Measurements from ENCODE around the gene MED4. TPM values are rescaled to one million over a fixed set of nuclear protein-coding genes. Genes with fewer than 3 reads are reported as not detected.

MED4 gene
- total and polyA plus RNA-seq, 2 of the 8 experiments (the other 6 are each of a cell fraction or from before 2014, with no cell fraction given), result 25.7 to 48.1 TPM

GRCh38 chr13:48110132-48110868 lies 15.4 kb upstream of the MED4 start:
- no peak overlapping the region for H3K9ac ChIP-seq (replicated peaks in 1 of 4; ENCODE audit: extremely low read depth in 1 of 4, low read depth in 3 of 4, low read length in 3 of 4)
- H3K14ac ChIP-seq (ENCODE audit: insufficient read length), result no peak overlapping the region
- no peak overlapping the region for H2BK12ac ChIP-seq (ENCODE audit: low read depth, low read length)
- H3K4ac ChIP-seq (replicated peaks; ENCODE audit: insufficient read length, low read depth, low read length), result no peak overlapping the region
- ChIA-PET POLR2A (ENCODE audit: partially characterized antibody) (no interaction called here), CTCF (ENCODE audit: partially characterized antibody) (interaction anchor here (1.4 kb wide), 1 partner anchor 16 kb away, joined by 5 read pairs; the partner anchor contains the start of gene MED4)
- no peak overlapping the region for H4K91ac ChIP-seq (replicated peaks; ENCODE audit: insufficient read length, low read length)
- H3K79me2 ChIP-seq (ENCODE audit: control insufficient read depth in 1 of 2, insufficient read depth in 2 of 2, low read length in 2 of 2), result no peaks in the 10 kb centered on the region
- H3K79me1 ChIP-seq (ENCODE audit: low read depth, low read length), result no peaks in the 10 kb centered on the region
- FAIRE-seq (no peak), DNase-seq (ENCODE audit: low read depth in 1 of 2, low spot score in 2 of 2) (no peak)
- H2BK20ac ChIP-seq (ENCODE audit: low read length), result no peak overlapping the region
- H3K23ac ChIP-seq (ENCODE audit: insufficient read length), result no peak overlapping the region
- H4K20me1 ChIP-seq (replicated peaks in 1 of 2; ENCODE audit: control insufficient read depth in 1 of 2, insufficient read depth in 2 of 2, low read length in 2 of 2), result no peaks in the 10 kb centered on the region
- no peak overlapping the region for H2AFZ ChIP-seq (ENCODE audit: low read length)
- H3K23me2 ChIP-seq (ENCODE audit: low read depth, low read length), result no peaks in the 10 kb centered on the region
- no peak overlapping the region for H3K56ac ChIP-seq (replicated peaks; ENCODE audit: insufficient read length, low read depth, low read length)
- H4K5ac ChIP-seq (ENCODE audit: insufficient read length, low read depth, low read length), result no peak overlapping the region
- H2BK5ac ChIP-seq (ENCODE audit: low read depth, low read length), result no peak overlapping the region
- H3K27me3 ChIP-seq (replicated peaks in 1 of 4; ENCODE audit: control insufficient read depth in 3 of 4, extremely low read depth in 1 of 4, insufficient read depth in 3 of 4, low read length in 3 of 4), result no peaks in the 10 kb centered on the region
- H2AK5ac ChIP-seq (ENCODE audit: low read depth, low read length), result no peak overlapping the region
- TF ChIP-seq SIN3A (conservative IDR thresholded peaks at IDR 0.05 in 1 of 2, IDR thresholded peaks at IDR 0.05 in 1 of 2; ENCODE audit: low read depth in 1 of 2, low read length in 2 of 2) (no peak), ASH2L (IDR thresholded peaks at IDR 0.05; ENCODE audit: low read length) (no peak), POLR2AphosphoS5 (IDR thresholded peaks at IDR 0.05; ENCODE audit: low read depth, low read length) (no peak), KDM1A (IDR thresholded peaks at IDR 0.05; ENCODE audit: borderline replicate concordance, low read length) (no peak), ZNF274 (IDR thresholded peaks at IDR 0.05; ENCODE audit: borderline replicate concordance, extremely low read depth, low read length) (no peak), ATF3 (IDR thresholded peaks at IDR 0.05; ENCODE audit: insufficient read depth, low read depth, low read length) (no peak), USF2 (IDR thresholded peaks at IDR 0.05; ENCODE audit: low read length) (no peak), BCL11A (IDR thresholded peaks at IDR 0.05; ENCODE audit: low read depth in 2 of 2, low read length in 2 of 2) (no peak), SAP30 (IDR thresholded peaks at IDR 0.05; ENCODE audit: insufficient read depth, insufficient replicate concordance, low read length) (no peak)
- no peak overlapping the region for H3K4me3 ChIP-seq (ENCODE audit: extremely low read depth in 1 of 4, insufficient read depth in 2 of 4, low read depth in 3 of 4, low read length in 4 of 4)
- no peaks in the 10 kb centered on the region for H3K4me1 ChIP-seq (replicated peaks in 1 of 4; ENCODE audit: control insufficient read depth in 3 of 4, insufficient read depth in 4 of 4, low read length in 3 of 4)
- H3K36me3 ChIP-seq (ENCODE audit: control insufficient read depth in 2 of 4, insufficient read depth in 4 of 4, low read length in 3 of 4), result no peaks in the 10 kb centered on the region
- H3K18ac ChIP-seq (ENCODE audit: extremely low read depth, low read length), result no peak overlapping the region; the same call in 1 of the 2 replicates
- WGBS, 2 experiments (ENCODE audit: extremely low coverage in 1 of 2, insufficient coverage in 1 of 2, insufficient read length in 1 of 2, insufficient replicate concordance in 2 of 2, low coverage in 1 of 2, low lambda C conversion rate in 2 of 2, missing lambda C conversion rate in 1 of 2), result 86% methylated on average over 3 of the region's 3 CpGs; no CpG with 5 or more reads in 1 of the 2 experiments
- no peak overlapping the region for H3K27ac ChIP-seq (ENCODE audit: low read depth, low read length)
- no peak overlapping the region for H2BK120ac ChIP-seq (replicated peaks; ENCODE audit: low read depth, low read length)
- no peaks in the 10 kb centered on the region for H3K9me3 ChIP-seq (ENCODE audit: insufficient read depth in 2 of 2, low read depth in 1 of 2, low read length in 1 of 2)
- H2BK15ac ChIP-seq (ENCODE audit: low read length), result no peak overlapping the region
- H3K4me2 ChIP-seq (ENCODE audit: insufficient read depth in 1 of 2, low read depth in 2 of 2, low read length in 2 of 2), result no peak overlapping the region
- no peak overlapping the region for H4K8ac ChIP-seq (ENCODE audit: extremely low read depth, insufficient read depth, low read length)
